IMR-90 (cell line): Measurements from ENCODE around the gene CCL14. TPM values are rescaled to one million over a fixed set of nuclear protein-coding genes. Genes with fewer than 3 reads are reported as not detected.

ENCODE experiments used
- ATAC-seq: fragments of 200-7000 bp; cut with Tn5 transposase; 2 replicates; pipeline ENCODE4 v1.9.1; 2020; ENCODE audit warnings: low read depth, mild to moderate bottlenecking, moderate library complexity
- BruUV-seq: library from RNA; stranded (reverse); fragments of 400-500 nt; replicated peaks from 2 replicates; lab custom pipeline; 2021; lab: Mats Ljungman, UMichigan
- CTCF ChIA-PET: fragments of 300-600 bp; formaldehyde crosslinking; extraction: SDS; loops from one replicate; lab custom pipeline; 2021; ENCODE audit warnings: antibody characterized with exemption; lab: Yijun Ruan, JAX
- POLR2A ChIA-PET: fragments of 300-600 bp; sonication (Branson Sonifier 250); formaldehyde crosslinking; loops from one replicate; lab custom pipeline; 2022; ENCODE audit warnings: antibody characterized with exemption; ENCODE audit not compliant: unreplicated experiment; lab: Charles Lee
- DNase-seq: peaks from one replicate; pipeline ENCODE4 v3.0.0; 2013
- H2AFZ ChIP-seq: replicated peaks from 2 replicates; pipeline ENCODE3; 2013; ENCODE audit warnings: low read length, mild to moderate bottlenecking; ENCODE audit not compliant: poor library complexity
- H2AK5ac ChIP-seq: 2 replicates; pipeline ENCODE4 v1.6.1; 2013; ENCODE audit warnings: low read depth, low read length, inconsistent platforms
- H2AK9ac ChIP-seq: replicated peaks from 2 replicates; pipeline ENCODE3; 2013; ENCODE audit warnings: mild to moderate bottlenecking, low read depth, low read length, moderate library complexity; ENCODE audit not compliant: poor library complexity
- H2BK120ac ChIP-seq: 2 replicates; pipeline ENCODE4 v1.6.1; 2013; ENCODE audit warnings: low read depth, low read length, inconsistent platforms
- H2BK15ac ChIP-seq: 3 replicates; pipeline ENCODE4 v1.6.1; 2013; ENCODE audit warnings: low read depth, low read length, inconsistent platforms
- H2BK20ac ChIP-seq: 2 replicates; pipeline ENCODE4 v1.6.1; 2013; ENCODE audit warnings: low read depth, mild to moderate bottlenecking, inconsistent platforms, low read length, moderate library complexity
- H2BK5ac ChIP-seq: 2 replicates; pipeline ENCODE4 v1.6.1; 2013; ENCODE audit warnings: mild to moderate bottlenecking, low read depth, low read length, inconsistent platforms; ENCODE audit not compliant: poor library complexity, severe bottlenecking
- H3K14ac ChIP-seq: replicated peaks from 2 replicates; pipeline ENCODE4 v1.6.1; 2013; ENCODE audit warnings: low read depth, low read length, inconsistent platforms
- H3K18ac ChIP-seq: 2 replicates; pipeline ENCODE4 v1.6.1; 2013; ENCODE audit warnings: low read depth, low read length, control low read depth
- H3K23ac ChIP-seq: 2 replicates; pipeline ENCODE4 v1.6.1; 2013; ENCODE audit warnings: low read depth, low read length, inconsistent platforms
- H3K27ac ChIP-seq: 2 replicates; pipeline ENCODE4 v1.5.1; 2013; ENCODE audit warnings: mild to moderate bottlenecking, control low read depth, low read length; ENCODE audit not compliant: insufficient read depth
- H3K27me3 ChIP-seq: 2 replicates; pipeline ENCODE4 v1.6.1; 2013; ENCODE audit warnings: low read length; ENCODE audit not compliant: control insufficient read depth, insufficient read depth
- H3K36me3 ChIP-seq: 2 replicates; pipeline ENCODE4 v1.6.1; 2013; ENCODE audit warnings: low read length, mixed read lengths; ENCODE audit not compliant: control insufficient read depth, insufficient read depth
- H3K4ac ChIP-seq: 2 replicates; pipeline ENCODE4 v1.6.1; 2013; ENCODE audit warnings: low read depth, low read length, inconsistent platforms
- H3K4me1 ChIP-seq: 2 replicates; pipeline ENCODE4 v1.6.1; 2013; ENCODE audit warnings: low read length, mixed read lengths; ENCODE audit not compliant: control insufficient read depth, insufficient read depth
- H3K4me2 ChIP-seq: 2 replicates; pipeline ENCODE4 v1.6.1; 2013; ENCODE audit warnings: low read depth, mild to moderate bottlenecking, control low read depth, low read length, moderate library complexity
- H3K4me3 ChIP-seq: 2 replicates; pipeline ENCODE4 v1.5.1; 2013; ENCODE audit warnings: low read depth, mild to moderate bottlenecking, control low read depth, low read length, moderate library complexity; ENCODE audit not compliant: insufficient read depth
- H3K56ac ChIP-seq: 2 replicates; pipeline ENCODE4 v1.6.1; 2013; ENCODE audit warnings: low read length, inconsistent platforms; ENCODE audit not compliant: insufficient read depth; ENCODE audit errors: extremely low read depth
- H3K79me1 ChIP-seq, 2 experiments: 2 replicates each; pipeline ENCODE4 v1.6.1; 2013; ENCODE audit warnings: low read length in 2 of 2, inconsistent platforms in 1 of 2, low read depth in 1 of 2
- H3K9ac ChIP-seq: 2 replicates; pipeline ENCODE4 v1.6.1; 2013; ENCODE audit warnings: low read depth, low read length, control low read depth
- H3K9me1 ChIP-seq: 2 replicates; pipeline ENCODE4 v1.6.1; 2013; ENCODE audit warnings: low read length, inconsistent platforms; ENCODE audit not compliant: insufficient read depth
- H3K9me3 ChIP-seq: 2 replicates; pipeline ENCODE4 v1.6.1; 2013; ENCODE audit warnings: low read length; ENCODE audit not compliant: control insufficient read depth, insufficient read depth
- H4K20me1 ChIP-seq: 2 replicates; pipeline ENCODE4 v1.6.1; 2013; ENCODE audit warnings: low read length, inconsistent platforms; ENCODE audit not compliant: insufficient read depth
- H4K5ac ChIP-seq: 2 replicates; pipeline ENCODE4 v1.6.1; 2013; ENCODE audit warnings: mild to moderate bottlenecking, low read depth, low read length, control low read depth
- H4K8ac ChIP-seq, 2 experiments: 2 replicates each; pipeline ENCODE4 v1.6.1; 2013; ENCODE audit warnings: low read depth in 2 of 2, low read length in 2 of 2, control low read depth in 1 of 2, inconsistent platforms in 1 of 2
- H4K91ac ChIP-seq: 2 replicates; pipeline ENCODE4 v1.6.1; 2013; ENCODE audit warnings: low read depth, low read length, inconsistent platforms; ENCODE audit not compliant: insufficient read depth
- CTCF ChIP-seq: conservative IDR thresholded peaks from 2 replicates; pipeline ENCODE4 v1.5.1; 2012; ENCODE audit warnings: mild to moderate bottlenecking, low read depth, low read length, improper control_type of control experiment
- ELK1 ChIP-seq: fragments of 150-350 bp; IDR thresholded peaks from 2 replicates; pipeline ENCODE4 v1.6.1; 2016; ENCODE audit warnings: low read depth, mild to moderate bottlenecking, low read length, moderate library complexity, borderline replicate concordance
- NFE2L2 ChIP-seq: fragments of 150-350 bp; IDR thresholded peaks from 2 replicates; pipeline ENCODE4 v1.6.1; 2016; ENCODE audit warnings: low read depth, mild to moderate bottlenecking, low read length
- POLR2A ChIP-seq: IDR thresholded peaks from 2 replicates; pipeline ENCODE4 v1.6.1; 2012; ENCODE audit warnings: mild to moderate bottlenecking, low read depth, low read length
- RAD21 ChIP-seq: IDR thresholded peaks from 2 replicates; pipeline ENCODE4 v1.6.1; 2012; ENCODE audit warnings: low read length, improper control_type of control experiment
- RCOR1 ChIP-seq: IDR thresholded peaks from 2 replicates; pipeline ENCODE4 v1.6.1; 2012; ENCODE audit warnings: mild to moderate bottlenecking, low read length, improper control_type of control experiment; ENCODE audit not compliant: insufficient replicate concordance
- SMC3 ChIP-seq: fragments of 150-350 bp; IDR thresholded peaks from 2 replicates; pipeline ENCODE4 v1.6.1; 2016; ENCODE audit warnings: low read depth, mild to moderate bottlenecking, antibody characterized with exemption, low read length, moderate library complexity
- WGBS, 2 experiments: methylation state at CpG; one replicate each; pipeline versions ENCODE4 v1.1.5 to v1.1.7; 2013; ENCODE audit warnings: missing lambda C conversion rate in 2 of 2; ENCODE audit not compliant: insufficient read length in 1 of 2; ENCODE audit errors: extremely low coverage in 2 of 2; 5-methylcytosine and 5-hydroxymethylcytosine counted together
- dilution Hi-C: fragments of 300-500 bp; cut with HindIII; formaldehyde crosslinking; loops from one replicate; pipeline ENCODE4 v1.14.3; 2018; ENCODE audit warnings: low sequenced_read_pairs; ENCODE audit not compliant: unreplicated experiment
- in situ Hi-C: fragments of 300-500 bp; cut with MboI; formaldehyde crosslinking; loops from 3 replicates; pipeline ENCODE4 v1.14.3; 2019; ENCODE audit warnings: low sequenced_read_pairs, inconsistent platforms, mixed read lengths
- intact Hi-C: fragments of 100-400 bp; cut with micrococcal nuclease; formaldehyde crosslinking; loops from 2 replicates; pipeline ENCODE4 v1.10.0; 2022
- polyA plus RNA-seq, 3 experiments: library from polyadenylated mRNA; depleted of rRNA; stranded (reverse); fragments of >200 nt; gene quantifications; 2 replicates each; pipeline ENCODE4 v1.2.3, GENCODE V29; 2012; ENCODE audit warnings: low replicate concordance in 1 of 3
- total RNA-seq: library from RNA; depleted of rRNA; stranded (reverse); fragments of >200 nt; gene quantifications from 2 replicates; pipeline ENCODE4 v1.2.3, GENCODE V29; 2012
- TF ChIP-seq, protein P1 (sequence below): fragments of 150-350 bp; IDR thresholded peaks from 2 replicates; pipeline ENCODE4 v1.6.1; 2017; ENCODE audit warnings: mild to moderate bottlenecking, antibody characterized with exemption, low read length, low read depth

Gene CCL14
- total and polyA plus RNA-seq, 2 of the 4 experiments (the other 2 are of a cell fraction), result not detected

GRCh38 chr17:35943537-35943936 lies 43.0 kb downstream of the CCL14 start, which contains the start of gene LYZL6:
Gene LYZL6, minus strand, starts transcription at chr17:35943713. Its CDS starts 4,357 bp downstream, at chr17:35939356.
- BruUV-seq, result no TSS peak
- Histone ChIP-seq H3K4ac (no peak within 1 kb of the TSS), H4K91ac (no peak within 1 kb of the TSS), H4K8ac (no peak within 1 kb of the TSS), H4K20me1 (no peaks in the 10 kb centered on the region), H2AK9ac (no peak within 1 kb of the TSS), H3K27ac (no peak within 1 kb of the TSS), H3K14ac (no peak within 1 kb of the TSS), H2BK120ac (no peak within 1 kb of the TSS), H3K18ac (no peak within 1 kb of the TSS), H2BK5ac (no peak within 1 kb of the TSS), H2BK20ac (no peak within 1 kb of the TSS), H4K5ac (no peak within 1 kb of the TSS), H3K9me3 (no peaks in the 10 kb centered on the region), H2AK5ac (no peak within 1 kb of the TSS), H3K27me3 (no peaks in the 10 kb centered on the region; the same call in none of the 2 replicates), H3K9me1 (no peaks in the 10 kb centered on the region), H3K4me1 (no peaks in the 10 kb centered on the region), H2BK15ac (no peak within 1 kb of the TSS), H3K79me1 (no peaks in the 10 kb centered on the region), H3K36me3 (no peaks in the 10 kb centered on the region), H3K56ac (no peak within 1 kb of the TSS), H3K4me2 (no peak within 1 kb of the TSS), H2AFZ (no peak within 1 kb of the TSS), H3K23ac (no peak within 1 kb of the TSS), H3K9ac (no peak within 1 kb of the TSS), H3K4me3 (no peak within 1 kb of the TSS)
- intact Hi-C loops (no loop called here), in situ Hi-C loops (no loop called here), dilution Hi-C loops (no loop called here)
- ATAC-seq, result no peak
- no CpG with 5 or more reads among the region's 2 CpGs for WGBS, 2 experiments
- DNase-seq, result no peak
- ChIA-PET POLR2A (interaction anchor here (0.6 kb wide), 1 partner anchor 162 kb away, joined by 6 read pairs; no protein-coding TSS in a partner anchor), CTCF (no interaction called here)
- TF ChIP-seq NFE2L2 (no peak), SMC3 (no peak), RAD21 (no peak), POLR2A (no peak), RCOR1 (no peak), ELK1 (no peak), CTCF (no peak)
- TF ChIP-seq, protein P1, sequence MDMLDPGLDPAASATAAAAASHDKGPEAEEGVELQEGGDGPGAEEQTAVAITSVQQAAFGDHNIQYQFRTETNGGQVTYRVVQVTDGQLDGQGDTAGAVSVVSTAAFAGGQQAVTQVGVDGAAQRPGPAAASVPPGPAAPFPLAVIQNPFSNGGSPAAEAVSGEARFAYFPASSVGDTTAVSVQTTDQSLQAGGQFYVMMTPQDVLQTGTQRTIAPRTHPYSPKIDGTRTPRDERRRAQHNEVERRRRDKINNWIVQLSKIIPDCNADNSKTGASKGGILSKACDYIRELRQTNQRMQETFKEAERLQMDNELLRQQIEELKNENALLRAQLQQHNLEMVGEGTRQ, result no peak
